Measurements from ENCODE around the gene TUSC2. TPM values are rescaled to one million over a fixed set of nuclear protein-coding genes. Genes with fewer than 3 reads are reported as not detected.

TUSC2 gene
- total and polyA plus RNA-seq, 2 experiments from 2014 or later = 30.0 to 45.6 TPM

GRCh38 chr3:50322386-50323091, 5.5 kb downstream of the TUSC2 start, which contains the start of gene HYAL2:
Gene HYAL2 (minus strand): TSS chr3:50322745. CDS start chr3:50320489, 2,256 bp downstream.
- H3K36me3 ChIP-seq (replicated peaks; ENCODE audit: insufficient read depth, low read depth) = no peaks in the 10 kb centered on the region
- H3K9me2 ChIP-seq (replicated peaks; ENCODE audit: insufficient read depth) = no peaks in the 10 kb centered on the region
- H3K27me3 ChIP-seq = no peaks in the 10 kb centered on the region
- 44% methylated on average over 31 of the region's 31 CpGs for WGBS (ENCODE audit: low lambda C conversion rate, missing lambda C conversion rate)
- no peak for DNase-seq (ENCODE audit: low spot score)
- peak within 1 kb of the TSS; percentile 84 for H2AFZ ChIP-seq
- H3K27ac ChIP-seq = peak within 1 kb of the TSS; percentile 100
- peak within 1 kb of the TSS; percentile 97 for H3K4me2 ChIP-seq
- H3K9me3 ChIP-seq (ENCODE audit: low read depth) = no peaks in the 10 kb centered on the region
- H4K20me1 ChIP-seq (ENCODE audit: insufficient read depth, poor library complexity, severe bottlenecking) = peaks cover 3% of the 10 kb centered on the region
- TF ChIP-seq EZH2 (IDR thresholded peaks at IDR 0.05; ENCODE audit: borderline replicate concordance) = no peak
- TF ChIP-seq EZH2phosphoT487 (IDR thresholded peaks at IDR 0.05; ENCODE audit: low read depth, severe bottlenecking, unreplicated experiment) = no peak
- no peak for TF ChIP-seq CTCF (IDR thresholded peaks at IDR 0.05; ENCODE audit: poor library complexity)
- peaks cover 48% of the 10 kb centered on the region for H3K79me2 ChIP-seq
- H3K4me1 ChIP-seq (ENCODE audit: insufficient read depth) = peaks cover 51% of the 10 kb centered on the region
- H3K4me3 ChIP-seq = peak within 1 kb of the TSS; percentile 88

GRCh38 chr3:50322115-50322385, 6.0 kb downstream of the TUSC2 start:
- H3K27ac ChIP-seq = peak overlapping the region; percentile 100
- no peaks in the 10 kb centered on the region for H3K27me3 ChIP-seq
- H3K4me2 ChIP-seq = peak overlapping the region; percentile 97
- no peaks in the 10 kb centered on the region for H3K9me2 ChIP-seq (replicated peaks; ENCODE audit: insufficient read depth)
- no peaks in the 10 kb centered on the region for H3K36me3 ChIP-seq (replicated peaks; ENCODE audit: insufficient read depth, low read depth)
- H3K9me3 ChIP-seq (ENCODE audit: low read depth) = no peaks in the 10 kb centered on the region
- peak overlapping the region; percentile 88 for H3K4me3 ChIP-seq
- H4K20me1 ChIP-seq (ENCODE audit: insufficient read depth, poor library complexity, severe bottlenecking) = peaks cover 5% of the 10 kb centered on the region
- whole genome bisulfite sequencing (ENCODE audit: low lambda C conversion rate, missing lambda C conversion rate) = 10% methylated on average over 14 of the region's 14 CpGs
- no peak for DNase-seq (ENCODE audit: low spot score)
- peaks cover 44% of the 10 kb centered on the region for H3K79me2 ChIP-seq
- H3K4me1 ChIP-seq (ENCODE audit: insufficient read depth) = peaks cover 51% of the 10 kb centered on the region
- TF ChIP-seq EZH2 (IDR thresholded peaks at IDR 0.05; ENCODE audit: borderline replicate concordance) (no peak), EZH2phosphoT487 (IDR thresholded peaks at IDR 0.05; ENCODE audit: low read depth, severe bottlenecking, unreplicated experiment) (no peak), CTCF (IDR thresholded peaks at IDR 0.05; ENCODE audit: poor library complexity) (no peak)
- H2AFZ ChIP-seq = peak overlapping the region; percentile 84

GRCh38 chr3:50321336-50322114, 6.5 kb downstream of the TUSC2 start:
- Histone ChIP-seq H2AFZ (peak overlapping the region; percentile 84), H3K27ac (peak overlapping the region; percentile 100), H3K9me3 (ENCODE audit: low read depth) (no peaks in the 10 kb centered on the region), H3K4me1 (ENCODE audit: insufficient read depth) (peaks cover 52% of the 10 kb centered on the region), H3K9me2 (replicated peaks; ENCODE audit: insufficient read depth) (no peaks in the 10 kb centered on the region), H3K4me2 (peak overlapping the region; percentile 97), H4K20me1 (ENCODE audit: insufficient read depth, poor library complexity, severe bottlenecking) (peaks cover 4% of the 10 kb centered on the region), H3K36me3 (replicated peaks; ENCODE audit: insufficient read depth, low read depth) (no peaks in the 10 kb centered on the region), H3K4me3 (peak overlapping the region; percentile 88), H3K27me3 (no peaks in the 10 kb centered on the region), H3K79me2 (peaks cover 39% of the 10 kb centered on the region)
- 0% methylated on average over 15 of the region's 59 CpGs for WGBS (ENCODE audit: low lambda C conversion rate, missing lambda C conversion rate)
- peak; percentile 97 for DNase-seq (ENCODE audit: low spot score)
- no peak for TF ChIP-seq EZH2phosphoT487 (IDR thresholded peaks at IDR 0.05; ENCODE audit: low read depth, severe bottlenecking, unreplicated experiment)
- TF ChIP-seq CTCF (IDR thresholded peaks at IDR 0.05; ENCODE audit: poor library complexity) = peak; percentile 67

All from hepatocyte (in vitro differentiated cells).